NCI-H774 (cell line): ENCODE measurements around the gene MAGI1.
"Not testable (repeated sequence)": the region's sequence is repeated elsewhere in the genome, so short reads cannot be mapped to it uniquely, and the experiment has no call there.

Experiments
- DNase-seq: peaks from one replicate; lab custom pipeline; 2025; lab: John Stamatoyannopoulos, UW

MAGI1 gene

GRCh38 chr3:65619451-65619881 is 419.3 kb downstream of the MAGI1 start:
- no peak for DNase-seq

- DNase-seq = no peak
Measured at GRCh38 chr3:65618599-65618998, 420.1 kb downstream of the MAGI1 start.

GRCh38 chr3:65617787-65618186 is 420.9 kb downstream of the MAGI1 start:
- no peak for DNase-seq

DNA sequence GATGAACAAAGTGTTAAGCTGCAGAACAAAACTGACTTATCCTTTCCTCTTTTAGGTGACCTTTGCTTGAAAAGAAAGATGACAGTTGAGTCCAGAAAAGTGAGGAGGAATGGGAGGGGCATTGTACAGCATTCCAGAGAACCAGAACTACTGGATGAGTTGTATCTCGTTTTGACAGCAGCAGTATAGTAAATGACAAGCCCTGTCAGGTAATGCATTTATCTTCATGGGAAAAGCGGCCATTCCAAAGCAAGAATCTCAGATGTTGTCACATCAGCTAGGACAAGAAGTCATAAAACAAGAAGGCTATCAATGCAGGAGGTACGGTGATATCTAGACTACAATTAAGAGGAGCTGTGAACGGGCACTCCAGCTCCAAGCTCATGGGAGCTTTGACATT is 421.5 kb downstream of the MAGI1 start:
- DNase-seq = no peak

- DNase-seq = no peak
Measured at GRCh38 chr3:65616563-65616962, 422.2 kb downstream of the MAGI1 start.

DNA sequence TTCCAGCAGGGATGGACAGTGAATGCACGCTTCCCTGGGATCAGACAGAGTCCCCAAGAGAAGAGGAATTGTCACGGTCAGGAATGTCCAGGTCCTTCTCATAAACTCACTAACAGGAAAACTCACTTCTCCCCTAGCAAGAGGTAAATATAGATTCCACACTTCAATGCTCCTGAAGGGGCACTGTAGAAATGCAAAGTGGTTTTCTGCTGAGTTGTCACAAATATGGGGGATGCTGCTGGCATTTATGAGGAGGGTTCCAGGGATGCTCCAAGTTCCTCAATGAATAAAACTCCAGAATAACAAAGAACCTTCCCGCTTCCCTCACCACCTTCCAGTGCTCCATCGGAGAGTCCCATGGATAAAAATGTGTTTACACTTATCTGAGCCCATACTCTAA is 423.4 kb downstream of the MAGI1 start:
- DNase-seq = no peak

DNA sequence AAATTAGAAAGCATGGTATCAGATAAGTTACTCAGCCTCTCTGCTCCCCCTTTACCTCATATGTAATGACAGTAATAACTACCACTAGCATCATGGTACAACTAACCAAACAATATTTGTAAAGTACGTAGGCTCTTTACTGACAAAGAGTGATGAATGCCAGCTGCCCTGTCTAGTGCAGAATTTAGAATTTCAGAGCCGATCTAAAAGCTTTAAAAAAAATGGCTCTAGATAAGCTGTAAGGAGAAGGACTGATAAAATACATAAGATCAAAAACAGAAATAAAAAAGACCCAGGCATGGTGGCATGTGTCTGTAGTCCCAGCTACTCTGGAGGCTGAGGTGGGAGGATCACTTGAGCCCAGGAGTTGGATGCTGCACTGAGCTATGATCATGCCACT is 424.1 kb downstream of the MAGI1 start:
- no peak for DNase-seq

- not testable (repeated sequence) for DNase-seq
Measured at GRCh38 chr3:65607965-65608460, 430.7 kb downstream of the MAGI1 start.

- no peak for DNase-seq
Measured at GRCh38 chr3:65607101-65607500, 431.6 kb downstream of the MAGI1 start.

GRCh38 chr3:65605876-65606432 is 432.8 kb downstream of the MAGI1 start:
- DNase-seq = no peak

GRCh38 chr3:65604863-65605526 is 433.7 kb downstream of the MAGI1 start:
- no peak for DNase-seq

- DNase-seq = no peak
Measured at GRCh38 chr3:65603631-65604030, 435.1 kb downstream of the MAGI1 start.

DNA sequence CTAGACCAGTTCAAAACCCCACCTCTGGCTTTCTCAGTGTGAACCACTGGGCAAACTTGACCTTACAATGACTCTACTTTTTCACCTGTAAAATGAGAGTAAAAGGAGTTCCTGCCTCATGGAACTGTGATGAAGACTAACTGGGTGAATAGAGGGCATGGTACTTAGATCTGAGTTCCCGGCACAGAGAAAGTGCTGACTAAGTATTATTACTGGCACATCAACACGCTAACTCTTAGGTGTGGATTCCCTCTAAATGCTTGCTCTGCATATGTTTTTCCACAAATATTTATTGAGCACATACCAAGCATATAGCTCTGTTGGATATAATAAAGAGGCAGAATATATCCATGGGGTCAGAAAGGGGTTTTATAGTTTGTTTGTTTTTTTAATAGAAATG is 437.8 kb downstream of the MAGI1 start:
- DNase-seq = no peak

- DNase-seq = no peak
Measured at GRCh38 chr3:65597952-65598413, 440.7 kb downstream of the MAGI1 start.

GRCh38 chr3:65597226-65597951 is 441.3 kb downstream of the MAGI1 start:
- no peak for DNase-seq

DNA sequence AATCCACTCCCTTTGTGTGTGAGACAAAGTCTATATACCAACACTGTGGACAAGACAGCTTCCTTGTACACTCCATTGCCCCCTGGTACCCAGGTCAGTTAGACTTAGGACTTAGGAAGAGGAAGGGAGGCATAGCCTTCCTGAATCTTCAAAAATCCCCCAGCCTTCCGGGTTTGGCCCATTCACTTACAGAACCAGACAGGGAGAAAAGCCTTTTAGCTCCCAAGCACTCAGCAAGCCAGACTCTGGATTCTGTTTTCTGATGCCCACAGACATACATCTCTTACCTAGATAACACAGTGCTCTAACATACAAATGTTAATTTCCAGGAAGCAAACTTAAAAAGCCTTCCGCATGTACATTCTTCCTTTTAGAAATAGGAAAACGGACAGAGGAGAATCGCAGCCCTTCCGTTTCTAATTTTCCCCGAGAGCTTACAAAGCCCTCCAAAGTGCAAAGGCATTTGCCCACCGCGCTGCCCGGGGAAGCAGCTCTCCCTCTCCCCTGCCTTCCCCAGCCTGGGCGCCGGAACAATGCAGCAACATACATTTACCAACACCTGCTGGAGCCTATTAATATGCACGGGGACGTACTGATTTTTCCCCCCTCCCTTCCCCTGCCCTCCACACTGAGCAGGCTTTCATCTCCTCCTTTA is 442.0 kb downstream of the MAGI1 start:
- DNase-seq = no peak

DNA sequence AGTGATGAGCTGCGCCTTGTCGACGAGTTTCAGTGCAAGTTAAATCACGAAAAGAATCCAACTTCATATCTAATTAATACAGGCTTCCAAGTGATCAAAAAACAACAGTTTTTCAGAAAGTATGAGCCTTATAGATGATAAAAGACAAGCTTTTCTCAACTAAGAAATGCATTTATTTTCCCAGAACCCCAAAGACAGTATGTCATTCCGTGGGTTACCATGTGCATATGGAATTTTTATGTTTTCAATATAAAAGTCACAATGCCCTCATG is 442.8 kb downstream of the MAGI1 start:
- DNase-seq = no peak

- no peak for DNase-seq
Measured at GRCh38 chr3:65595222-65596028, 443.3 kb downstream of the MAGI1 start.

GRCh38 chr3:65593780-65594752 is 444.7 kb downstream of the MAGI1 start:
- DNase-seq = no peak

DNA sequence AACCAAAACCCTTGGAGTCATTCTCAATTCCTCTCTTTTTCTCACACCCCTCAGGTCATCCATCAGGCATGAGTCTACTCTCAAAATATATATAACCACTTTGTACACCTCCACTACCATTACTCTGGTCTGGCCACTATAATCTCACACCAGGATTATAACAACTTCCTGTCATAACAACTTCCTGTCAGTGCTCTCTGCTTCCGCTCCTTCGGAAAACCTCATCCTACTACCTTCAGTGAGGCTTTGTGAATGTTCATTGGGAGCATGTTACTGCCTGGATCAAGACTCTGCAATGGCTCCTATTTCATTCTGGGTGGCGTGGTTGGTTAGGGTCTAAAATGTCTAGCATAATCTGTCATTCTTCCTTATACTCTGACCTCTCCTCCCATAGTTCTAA is 447.4 kb downstream of the MAGI1 start:
- no peak for DNase-seq

DNA sequence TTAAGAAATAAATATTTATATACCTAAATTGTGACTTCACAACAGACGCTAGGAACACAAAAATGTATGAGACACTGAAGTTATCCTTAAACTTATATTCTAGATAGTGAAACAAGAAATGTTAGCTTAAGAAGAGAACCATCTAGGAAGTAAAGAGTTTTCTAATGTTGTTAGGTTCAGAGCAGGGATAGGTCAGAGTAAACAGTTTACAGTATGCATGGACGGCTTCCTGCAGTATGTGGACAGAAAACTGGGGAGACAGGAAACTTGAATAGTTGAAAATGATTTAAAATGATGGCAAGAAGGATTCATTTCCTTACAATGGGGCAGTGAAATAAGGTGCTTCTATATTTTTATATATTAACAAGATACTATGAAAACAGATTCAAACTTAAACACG is 449.8 kb downstream of the MAGI1 start:
- no peak for DNase-seq
